ENCODE measurements around the gene CRYL1. TPM values are rescaled to one million over a fixed set of nuclear protein-coding genes. Genes with fewer than 3 reads are reported as not detected.

The CRYL1 gene
- total and polyA plus RNA-seq, 2 of the 8 experiments (the other 6 are each of a cell fraction or from before 2014, with no cell fraction given), result 1.9 to 6.4 TPM

DNA sequence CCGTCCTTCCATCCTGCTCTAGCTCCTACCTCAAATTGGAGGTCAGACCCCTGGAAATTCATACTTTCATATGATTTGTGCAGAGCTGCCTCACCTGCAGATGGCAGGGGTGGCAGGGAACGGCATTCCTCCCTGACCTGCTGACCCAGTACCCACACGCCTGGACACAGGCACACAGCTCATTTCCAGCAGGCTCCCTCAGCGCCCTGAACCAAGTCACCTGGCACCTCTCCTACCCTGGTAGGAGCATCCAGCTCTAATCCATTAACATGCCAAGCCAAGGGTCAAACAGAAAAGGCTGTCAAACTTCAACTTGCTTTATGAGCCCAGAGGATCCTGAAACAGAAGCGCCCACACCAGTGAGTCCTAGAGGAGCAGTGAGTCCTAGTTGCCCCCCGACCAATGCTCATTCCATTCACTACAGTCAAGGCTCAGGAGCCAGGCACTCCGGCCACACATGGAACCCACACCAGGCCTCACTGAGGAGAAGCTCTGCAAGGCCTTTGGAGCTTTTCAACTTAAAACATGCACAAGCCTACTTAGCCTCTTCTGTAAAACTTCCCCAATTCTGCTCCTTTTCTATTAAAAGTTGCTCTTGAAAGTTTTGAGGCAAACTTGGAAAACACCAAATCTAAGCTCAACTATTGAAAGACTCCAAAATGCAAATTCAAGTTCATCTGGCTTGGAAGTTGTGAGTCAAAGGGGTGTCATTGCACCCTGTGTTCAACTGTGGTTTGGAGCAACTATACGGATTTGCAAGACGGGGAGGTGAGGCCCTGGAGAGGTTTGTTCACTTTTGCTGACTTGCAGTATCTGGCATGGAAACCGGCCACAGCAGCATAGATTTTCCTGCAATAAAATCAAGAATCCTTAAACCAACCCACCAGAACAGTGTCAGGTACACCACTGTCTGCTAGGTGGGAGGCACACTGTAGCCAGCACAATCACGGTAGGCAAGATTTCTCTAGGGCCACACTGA, 96.7 kb downstream of the CRYL1 start:
- H2BK120ac ChIP-seq (replicated peaks; ENCODE audit: low read depth, low read length), result no peak overlapping the region
- peaks cover 0 to 3% (median 2%) of the 10 kb centered on the region in 4 experiments; a peak in 5 of 7 replicates for H3K4me1 ChIP-seq (replicated peaks in 1 of 4; ENCODE audit: control insufficient read depth in 3 of 4, insufficient read depth in 4 of 4, low read length in 3 of 4)
- FAIRE-seq (no peak), DNase-seq (ENCODE audit: low read depth in 1 of 2, low spot score in 2 of 2) (no peak)
- H3K4me2 ChIP-seq (ENCODE audit: insufficient read depth in 1 of 2, low read depth in 2 of 2, low read length in 2 of 2), result no peak overlapping the region
- no peaks in the 10 kb centered on the region for H4K20me1 ChIP-seq (replicated peaks in 1 of 2; ENCODE audit: control insufficient read depth in 1 of 2, insufficient read depth in 2 of 2, low read length in 2 of 2)
- H3K27me3 ChIP-seq (replicated peaks in 1 of 4; ENCODE audit: control insufficient read depth in 3 of 4, extremely low read depth in 1 of 4, insufficient read depth in 3 of 4, low read length in 3 of 4), result no peaks in the 10 kb centered on the region
- no peak overlapping the region for H2AFZ ChIP-seq (ENCODE audit: low read length)
- H3K18ac ChIP-seq (ENCODE audit: extremely low read depth, low read length), result no peak overlapping the region
- no peak overlapping the region for H3K23ac ChIP-seq (ENCODE audit: insufficient read length)
- WGBS, 2 experiments (ENCODE audit: extremely low coverage in 1 of 2, insufficient coverage in 1 of 2, insufficient read length in 1 of 2, insufficient replicate concordance in 2 of 2, low coverage in 1 of 2, low lambda C conversion rate in 2 of 2, missing lambda C conversion rate in 1 of 2), result 81% methylated on average over 11 of the region's 11 CpGs; no CpG with 5 or more reads in 1 of the 2 experiments
- no peaks in the 10 kb centered on the region for H3K79me1 ChIP-seq (ENCODE audit: low read depth, low read length)
- H2AK5ac ChIP-seq (ENCODE audit: low read depth, low read length), result no peak overlapping the region
- H4K5ac ChIP-seq (ENCODE audit: insufficient read length, low read depth, low read length), result no peak overlapping the region
- H3K9me3 ChIP-seq (ENCODE audit: insufficient read depth in 2 of 2, low read depth in 1 of 2, low read length in 1 of 2), result no peaks in the 10 kb centered on the region
- H3K9ac ChIP-seq (replicated peaks in 1 of 4; ENCODE audit: extremely low read depth in 1 of 4, low read depth in 3 of 4, low read length in 3 of 4), result no peak overlapping the region
- H3K4me3 ChIP-seq (ENCODE audit: extremely low read depth in 1 of 4, insufficient read depth in 2 of 4, low read depth in 3 of 4, low read length in 4 of 4), result no peak overlapping the region
- H3K4ac ChIP-seq (replicated peaks; ENCODE audit: insufficient read length, low read depth, low read length), result no peak overlapping the region
- H3K36me3 ChIP-seq (ENCODE audit: control insufficient read depth in 2 of 4, insufficient read depth in 4 of 4, low read length in 3 of 4), result no peaks in the 10 kb centered on the region
- no peaks in the 10 kb centered on the region for H3K23me2 ChIP-seq (ENCODE audit: low read depth, low read length)
- CTCF ChIA-PET (ENCODE audit: partially characterized antibody), result interaction anchor here (1.3 kb wide), 1 partner anchor 12 kb away, joined by 5 read pairs; no protein-coding TSS in a partner anchor
- H4K8ac ChIP-seq (ENCODE audit: extremely low read depth, insufficient read depth, low read length), result no peak overlapping the region
- H4K91ac ChIP-seq (replicated peaks; ENCODE audit: insufficient read length, low read length), result no peak overlapping the region
- no peaks in the 10 kb centered on the region for H3K79me2 ChIP-seq (ENCODE audit: control insufficient read depth in 1 of 2, insufficient read depth in 2 of 2, low read length in 2 of 2)
- no peak overlapping the region for H2BK12ac ChIP-seq (ENCODE audit: low read depth, low read length)
- H3K14ac ChIP-seq (ENCODE audit: insufficient read length), result no peak overlapping the region
- POLR2A ChIA-PET (ENCODE audit: partially characterized antibody), result no interaction called here
- no peak overlapping the region for H2BK5ac ChIP-seq (ENCODE audit: low read depth, low read length)
- H3K27ac ChIP-seq (ENCODE audit: low read depth, low read length), result no peak overlapping the region
- H2BK20ac ChIP-seq (ENCODE audit: low read length), result no peak overlapping the region
- no peak overlapping the region for H3K56ac ChIP-seq (replicated peaks; ENCODE audit: insufficient read length, low read depth, low read length)
- H2BK15ac ChIP-seq (ENCODE audit: low read length), result no peak overlapping the region
- 0 out of 2 replicates have a peak, but pooled peaks have one; percentile 3 for TF ChIP-seq MAFK (IDR thresholded peaks at IDR 0.05; ENCODE audit: low read depth, low read length)
- TF ChIP-seq SIN3A (conservative IDR thresholded peaks at IDR 0.05 in 1 of 2, IDR thresholded peaks at IDR 0.05 in 1 of 2; ENCODE audit: low read depth in 1 of 2, low read length in 2 of 2), result no peak
- TF ChIP-seq ZNF274 (IDR thresholded peaks at IDR 0.05; ENCODE audit: borderline replicate concordance, extremely low read depth, low read length), result no peak
